H1 (cell line): ENCODE results near the gene DLGAP5. TPM values are rescaled to one million over a fixed set of nuclear protein-coding genes. Genes with fewer than 3 reads are reported as not detected.

Source experiments
- BACH1 ChIP-seq: IDR thresholded peaks from 2 replicates; pipeline ENCODE4 v1.6.1; 2012; ENCODE audit warnings: low read length, improper control_type of control experiment
- BCL11A ChIP-seq, 2 experiments: IDR thresholded peaks; one replicate each; pipeline ENCODE4 v1.6.1; 2011; ENCODE audit warnings: low read depth in 2 of 2, low read length in 2 of 2, mild to moderate bottlenecking in 2 of 2
- CBX5 ChIP-seq: fragments of 300-800, 300-1000 bp; sonication (generic); IDR thresholded peaks from 2 replicates; pipeline ENCODE4 v1.7.1; 2016; ENCODE audit warnings: antibody characterized with exemption, low read length, low read depth
- CHD2 ChIP-seq: IDR thresholded peaks from 2 replicates; pipeline ENCODE4 v1.6.1; 2012; ENCODE audit warnings: low read length, improper control_type of control experiment
- CHD7 ChIP-seq: fragments of 300-600 bp; sonication (generic); IDR thresholded peaks from 2 replicates; pipeline ENCODE4 v1.7.1; 2012; ENCODE audit warnings: low read length, moderate library complexity, mild to moderate bottlenecking, inconsistent platforms; ENCODE audit not compliant: insufficient replicate concordance
- MAFK ChIP-seq: IDR thresholded peaks from 2 replicates; pipeline ENCODE4 v1.6.1; 2012; ENCODE audit warnings: low read depth, mild to moderate bottlenecking, improper control_type of control experiment, low read length
- POLR2A ChIP-seq, 2 experiments: IDR thresholded peaks; 1 replicate in 1 of 2; 2 replicates in 1 of 2; pipeline ENCODE4 v1.6.1; 2011; ENCODE audit warnings: low read depth in 2 of 2, low read length in 2 of 2, mild to moderate bottlenecking in 2 of 2; ENCODE audit errors: control extremely low read depth in 1 of 2
- SUZ12 ChIP-seq: fragments of 200-600 bp; sonication (generic); IDR thresholded peaks from 2 replicates; pipeline ENCODE4 v1.6.1; 2012; ENCODE audit warnings: mild to moderate bottlenecking, inconsistent platforms, low read length, moderate library complexity, mixed read lengths
- TBP ChIP-seq: IDR thresholded peaks from 2 replicates; pipeline ENCODE4 v1.6.1; 2011; ENCODE audit warnings: low read depth, low read length, improper control_type of control experiment
- ZNF274 ChIP-seq: IDR thresholded peaks from 2 replicates; pipeline ENCODE4 v1.7.0; 2012; ENCODE audit warnings: low read length, borderline replicate concordance; ENCODE audit errors: extremely low read depth
- polyA plus RNA-seq, 7 experiments: library from polyadenylated mRNA; depleted of rRNA in 3 of 7; stranded (reverse) in 5 of 7; unstranded in 2 of 7; fragments of >200 nt in 5 of 7; fragments of 200-250 nt in 2 of 7; gene quantifications; 1 replicate in 5 of 7; 2 replicates in 1 of 7; 4 replicates in 1 of 7; pipeline versions ENCODE4 v1.2.1 to v1.2.3, GENCODE V29; 2011 to 2013; ENCODE audit warnings: missing spikeins in 2 of 7, mixed read lengths in 2 of 7
- total RNA-seq: library from RNA; stranded (reverse); fragmentation: NEBNext Ultra II Directional; extraction: Animal tissue kit (Norgen Biotek cat#: 25700); gene quantifications from 2 replicates; pipeline ENCODE4 v1.2.1, GENCODE V29; 2021

Gene DLGAP5
- total and polyA plus RNA-seq, 2 of the 8 experiments (the other 6 are each of a cell fraction or from before 2014, with no cell fraction given), result 16.9 to 155 TPM

GRCh38 chr14:55146425-55146824, 45.0 kb downstream of the DLGAP5 start (continued):
- no peak for TF ChIP-seq CHD7
- no peak for TF ChIP-seq CHD2
- no peak for TF ChIP-seq MAFK
- TF ChIP-seq ZNF274, result no peak
- no peak for TF ChIP-seq BCL11A (IDR thresholded peaks at IDR 0.05; ENCODE audit: low read depth in 2 of 2, low read length in 2 of 2)
- TF ChIP-seq CBX5, result no peak
- TF ChIP-seq TBP, result no peak
- TF ChIP-seq BACH1, result no peak
- no peak for TF ChIP-seq SUZ12
- no peak for TF ChIP-seq POLR2A (IDR thresholded peaks at IDR 0.05; ENCODE audit: control extremely low read depth in 1 of 2, low read depth in 2 of 2, low read length in 2 of 2)
